HG03442 (cell line): ENCODE measurements around the gene SRGAP3.

Source experiments
- ATAC-seq: cut with Tn5 transposase; IDR thresholded peaks from one replicate; pipeline ENCODE4 v1.9.1; 2021; ENCODE audit warnings: mild to moderate bottlenecking, moderate library complexity; ENCODE audit not compliant: unreplicated experiment

SRGAP3 gene

DNA sequence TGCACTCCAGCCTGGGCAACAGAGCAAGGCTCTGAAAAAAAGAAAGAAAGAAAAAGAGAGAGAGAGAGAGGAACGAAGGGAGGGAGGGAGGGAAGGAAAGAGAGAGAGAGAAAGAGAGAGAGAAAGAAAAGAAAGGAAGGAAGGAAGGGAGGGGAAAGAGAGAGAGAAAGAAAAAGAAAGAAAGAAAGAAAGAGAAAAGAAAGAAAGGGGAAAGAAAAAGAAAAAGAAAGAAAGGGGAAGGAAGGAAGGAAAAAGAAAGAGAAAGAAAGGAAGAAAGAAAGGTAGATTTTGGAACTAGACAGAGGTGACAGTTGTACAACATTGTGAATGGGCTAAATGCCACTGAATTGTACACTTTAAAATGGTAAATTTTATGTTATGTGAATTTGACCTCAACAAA is 5.3 kb upstream of the SRGAP3 start:
- no peak for ATAC-seq

- no peak for ATAC-seq
Measured at GRCh38 chr3:9253327-9253726, 3.9 kb upstream of the SRGAP3 start.

- no peak for ATAC-seq
Measured at GRCh38 chr3:9251055-9251786, 1.8 kb upstream of the SRGAP3 start.

DNA sequence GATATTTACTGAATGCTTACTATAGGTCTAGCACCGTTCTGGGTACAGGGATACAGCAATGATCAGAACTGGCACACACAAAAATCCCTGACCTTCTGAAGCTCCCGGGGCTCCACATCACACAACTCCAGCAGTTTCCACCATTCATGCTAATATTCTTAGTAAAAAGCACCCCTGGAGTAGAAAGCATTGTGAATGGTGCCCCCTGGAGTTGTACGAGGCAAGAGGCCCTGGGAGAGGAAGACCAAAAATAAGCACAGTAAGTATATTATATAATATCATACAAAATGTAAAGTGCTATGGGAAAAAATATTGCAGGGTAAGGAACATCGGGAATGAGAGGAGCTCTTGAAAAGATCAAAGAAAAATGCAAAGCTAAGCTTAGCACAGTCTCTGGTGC is 790 bp upstream of the SRGAP3 start:
- ATAC-seq, result no peak

GRCh38 chr3:9248522-9249271 is 749 bp downstream of the SRGAP3 start:
- no peak for ATAC-seq

GRCh38 chr3:9247941-9248521 is 1.4 kb downstream of the SRGAP3 start:
- ATAC-seq, result no peak

GRCh38 chr3:9247361-9247940 is 2.0 kb downstream of the SRGAP3 start:
- no peak for ATAC-seq

DNA sequence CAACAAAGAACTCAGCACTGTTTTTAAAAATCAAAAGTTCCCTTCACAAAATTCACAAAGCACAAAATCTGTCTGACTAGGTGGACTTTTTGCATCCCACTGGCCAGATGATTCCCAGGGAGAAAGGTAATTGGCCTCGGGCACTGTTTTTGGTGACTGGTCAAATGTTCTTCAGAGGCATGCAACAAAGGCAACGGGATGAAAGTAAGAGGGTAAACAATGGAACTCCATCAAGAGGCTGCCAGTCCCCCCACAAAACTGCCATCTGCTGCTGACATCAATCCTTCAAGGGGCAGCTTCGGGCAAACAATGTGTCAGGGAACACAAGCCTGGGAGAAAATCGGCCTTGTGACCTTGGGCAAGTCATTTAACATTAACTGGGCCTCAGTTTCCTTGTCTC is 3.3 kb downstream of the SRGAP3 start:
- ATAC-seq, result no peak

DNA sequence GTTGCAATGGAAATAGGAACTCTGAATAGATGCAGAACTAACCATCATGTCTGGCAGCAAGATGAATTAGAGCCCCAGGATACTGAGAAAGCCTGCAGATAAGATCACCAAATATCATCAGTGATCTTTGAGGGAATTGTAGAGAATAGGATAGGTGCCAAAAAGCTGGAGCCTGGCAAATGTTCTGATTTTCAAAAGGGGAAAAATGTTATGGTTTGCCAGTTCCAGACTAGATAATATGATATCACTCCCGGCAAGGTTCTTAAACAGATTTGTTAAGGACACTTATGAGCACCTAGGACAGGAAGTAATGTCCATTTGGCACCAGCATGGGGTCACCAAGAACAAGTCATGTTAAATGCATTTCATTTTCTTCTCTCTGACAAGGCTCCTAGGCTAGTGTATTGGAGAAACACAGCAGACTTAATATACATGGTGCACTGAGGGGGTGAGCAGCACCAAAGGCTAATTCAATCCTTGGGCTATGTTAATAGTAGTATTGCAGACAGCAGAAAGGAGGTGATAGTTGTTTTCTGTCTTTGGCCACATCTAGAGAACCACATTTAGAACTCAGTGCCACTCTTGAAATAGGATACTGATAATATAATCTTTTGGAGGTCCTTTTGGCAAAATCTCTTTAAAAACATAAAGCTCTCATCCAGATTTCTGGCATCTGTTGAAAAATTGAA is 4.8 kb downstream of the SRGAP3 start:
- no peak for ATAC-seq

DNA sequence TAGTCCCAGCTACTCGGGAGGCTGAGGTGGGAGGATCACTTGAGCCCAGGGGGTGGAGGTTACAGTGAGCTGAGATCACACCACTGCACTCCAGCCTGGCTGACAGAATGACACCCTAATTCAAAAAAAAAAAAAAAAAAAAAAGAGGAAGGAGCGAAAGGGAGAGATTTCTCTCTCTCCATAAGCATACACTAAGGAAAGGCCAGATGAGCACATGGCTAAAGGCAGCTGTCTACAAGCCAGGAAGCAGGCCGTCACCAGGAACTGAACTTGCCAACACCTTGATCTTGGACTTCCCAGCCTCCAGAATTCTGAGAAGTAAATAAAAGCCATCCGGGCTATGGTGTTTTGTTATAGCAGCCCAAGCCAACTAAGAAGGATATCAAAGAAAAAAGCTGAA is 7.5 kb downstream of the SRGAP3 start:
- no peak for ATAC-seq

DNA sequence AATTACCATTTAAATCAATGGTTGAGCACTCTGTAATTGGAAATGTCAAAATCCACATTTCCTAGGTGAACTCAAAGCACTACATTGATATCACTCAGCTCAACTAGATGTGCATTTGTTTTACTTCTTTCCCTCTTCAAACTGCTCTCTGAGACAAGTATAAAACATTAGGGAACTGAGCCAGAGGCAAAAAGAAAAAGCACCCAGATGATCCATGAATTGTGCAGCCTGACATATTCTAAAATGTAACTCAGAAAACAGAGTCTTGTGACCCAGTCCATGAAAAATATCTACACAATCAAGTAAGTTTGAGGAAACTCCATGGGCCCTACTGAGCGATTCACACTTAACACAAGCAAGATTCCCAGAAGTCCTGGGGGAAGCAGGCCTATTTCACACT is 9.8 kb downstream of the SRGAP3 start:
- no peak for ATAC-seq

DNA sequence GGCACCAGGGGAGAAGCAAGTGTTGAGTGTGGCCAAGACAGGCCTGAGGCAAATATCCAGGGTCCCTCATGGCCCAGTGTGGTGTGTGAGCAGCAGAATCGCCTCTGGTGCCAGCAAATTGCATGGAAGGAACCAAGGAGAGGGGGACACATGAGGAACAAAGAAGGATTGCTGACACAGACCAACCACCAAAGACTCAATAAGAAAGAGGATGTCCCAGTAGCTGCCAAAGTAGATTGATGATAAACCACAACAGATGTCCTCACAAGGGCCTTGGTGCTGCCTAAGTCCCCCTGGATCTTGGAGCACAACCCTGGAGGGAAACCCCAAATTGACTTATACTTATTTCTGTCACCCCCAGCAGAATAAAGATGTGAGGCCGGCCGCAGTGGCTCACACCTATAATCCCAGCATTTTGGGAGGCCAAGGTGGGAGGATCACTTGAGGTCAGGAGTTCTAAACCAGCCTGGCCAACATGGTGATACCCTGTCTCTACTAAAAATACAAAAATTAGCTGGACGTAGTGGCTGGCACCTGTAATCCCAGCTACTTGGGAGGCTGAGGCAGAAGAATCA is 10.6 kb downstream of the SRGAP3 start:
- ATAC-seq, result no peak

- ATAC-seq, result no peak
Measured at GRCh38 chr3:9238276-9238675, 11.2 kb downstream of the SRGAP3 start.

DNA sequence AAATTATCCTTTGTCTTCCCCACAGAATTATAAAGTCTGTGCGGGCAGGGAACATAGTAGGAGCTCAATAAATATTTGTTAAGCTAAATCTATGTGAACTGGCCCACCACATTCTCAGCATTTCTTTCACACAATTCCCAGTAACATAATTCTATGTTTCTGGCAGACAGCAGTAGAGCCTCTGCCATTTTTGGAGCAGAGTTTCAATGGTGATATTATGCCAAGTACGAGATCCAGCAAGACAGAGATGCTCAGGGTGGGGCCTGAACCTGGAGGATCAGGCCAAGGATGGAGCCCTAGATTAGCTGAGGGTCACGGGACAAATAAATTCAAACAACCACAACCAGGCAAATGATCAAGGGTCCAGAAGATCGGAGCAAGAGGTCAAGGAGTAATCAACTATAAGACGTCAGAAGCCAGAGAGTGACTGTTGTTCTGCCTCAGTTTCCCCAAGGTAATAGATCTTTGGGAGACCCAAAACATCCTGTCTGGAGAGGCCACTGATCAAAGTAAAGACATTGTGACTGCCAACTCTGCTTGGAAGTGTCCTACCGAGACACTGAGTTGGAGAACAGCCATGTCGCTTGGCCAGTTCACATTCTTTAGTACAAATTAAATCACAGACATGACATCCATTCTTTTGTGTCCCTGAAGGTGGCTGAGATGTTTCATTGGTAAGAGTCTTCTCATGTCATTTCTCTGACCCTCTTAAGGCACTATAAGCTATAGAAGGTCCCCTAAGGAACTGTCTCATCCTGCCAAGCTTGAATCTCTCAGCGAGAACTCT is 15.4 kb downstream of the SRGAP3 start:
- no peak for ATAC-seq

GRCh38 chr3:9233101-9233500 is 16.3 kb downstream of the SRGAP3 start:
- ATAC-seq, result no peak

- ATAC-seq, result no peak
Measured at GRCh38 chr3:9231937-9232336, 17.5 kb downstream of the SRGAP3 start.

DNA sequence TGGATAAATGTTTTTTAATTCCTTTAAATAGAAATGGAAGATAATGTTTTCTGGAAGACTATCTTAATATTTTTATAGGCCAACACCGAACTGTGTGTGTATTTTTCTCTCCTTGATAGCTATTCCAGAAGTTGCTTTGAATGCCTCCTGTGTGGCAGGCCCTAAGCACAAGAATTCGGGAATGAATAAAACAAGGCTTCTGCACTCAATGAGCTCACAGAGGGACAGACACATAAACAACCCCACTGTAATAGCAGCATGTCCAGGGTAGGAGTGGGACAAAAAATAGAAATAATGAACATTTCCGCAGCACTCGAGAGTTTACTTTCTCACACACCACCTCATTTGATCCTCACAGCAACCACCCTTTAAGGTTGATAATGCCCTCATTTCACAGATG is 18.0 kb downstream of the SRGAP3 start:
- ATAC-seq, result no peak

DNA sequence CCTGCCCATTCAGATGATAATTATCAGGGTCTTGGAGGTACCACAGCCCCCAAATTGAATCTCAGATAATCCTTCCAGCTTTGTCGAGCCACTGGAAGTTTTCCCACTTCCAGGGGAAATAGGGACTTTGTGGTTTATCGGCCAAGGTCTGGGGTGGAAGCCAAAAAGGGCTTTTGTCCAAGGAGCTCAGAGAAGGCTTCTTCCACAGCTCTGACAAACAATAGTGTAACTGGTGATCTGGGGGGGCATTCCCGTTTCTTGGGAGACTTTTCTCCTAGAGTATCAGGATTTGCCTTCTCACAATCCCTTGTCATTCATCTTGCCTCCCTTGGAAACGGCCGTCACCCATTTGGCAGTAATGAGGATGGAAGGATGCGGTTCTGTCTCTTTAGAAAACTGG is 18.4 kb downstream of the SRGAP3 start:
- ATAC-seq, result no peak

- ATAC-seq, result no peak
Measured at GRCh38 chr3:9230596-9230995, 18.9 kb downstream of the SRGAP3 start.

DNA sequence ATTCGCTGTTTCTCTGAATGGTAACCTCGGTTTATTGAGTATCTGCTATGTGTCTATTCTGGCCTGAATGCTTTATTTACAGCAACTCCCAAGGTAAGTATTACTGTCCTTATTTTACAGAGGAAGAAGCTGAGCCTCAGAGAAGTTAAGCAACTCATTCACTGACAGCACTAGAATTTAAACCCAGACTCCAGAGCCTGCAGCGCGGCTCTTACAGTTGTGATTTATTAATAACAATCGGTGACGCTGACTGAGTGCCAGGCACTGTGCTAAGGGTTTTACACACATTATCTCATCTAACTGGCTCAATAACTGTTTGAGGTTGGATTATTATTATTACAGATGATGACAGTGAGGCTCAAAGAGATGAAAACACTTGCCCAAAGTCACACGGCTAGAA is 19.6 kb downstream of the SRGAP3 start:
- no peak for ATAC-seq
